ENCODE results near the gene TMEM232.

Gene TMEM232

GRCh38 chr5:110562191-110562590 lies 164.3 kb downstream of the TMEM232 start:
- H3K36me3 ChIP-seq, result no peaks in the 10 kb centered on the region
- no peak overlapping the region for H3K4me3 ChIP-seq (ENCODE audit: low read depth, low read length)
- H3K9me3 ChIP-seq, result no peaks in the 10 kb centered on the region
- no peaks in the 10 kb centered on the region for H3K27me3 ChIP-seq
- no peaks in the 10 kb centered on the region; the same call in 1 of the 2 replicates for H3K4me1 ChIP-seq
- no peak for TF ChIP-seq CTCF (IDR thresholded peaks at IDR 0.05; ENCODE audit: low read depth, low read length)
- DNase-seq, result no peak

GRCh38 chr5:110561510-110561909 lies 165.0 kb downstream of the TMEM232 start:
- no peaks in the 10 kb centered on the region for H3K36me3 ChIP-seq
- no peaks in the 10 kb centered on the region for H3K9me3 ChIP-seq
- H3K27me3 ChIP-seq, result no peaks in the 10 kb centered on the region
- H3K4me1 ChIP-seq, result no peaks in the 10 kb centered on the region; the same call in 1 of the 2 replicates
- TF ChIP-seq CTCF (IDR thresholded peaks at IDR 0.05; ENCODE audit: low read depth, low read length), result no peak
- no peak overlapping the region for H3K4me3 ChIP-seq (ENCODE audit: low read depth, low read length)
- DNase-seq, result no peak

- Histone ChIP-seq H3K4me1 (peaks cover 10% of the 10 kb centered on the region), H3K36me3 (no peaks in the 10 kb centered on the region), H3K4me3 (ENCODE audit: low read depth, low read length) (no peak overlapping the region), H3K27me3 (no peaks in the 10 kb centered on the region), H3K9me3 (no peaks in the 10 kb centered on the region)
- no peak for DNase-seq
- TF ChIP-seq CTCF (IDR thresholded peaks at IDR 0.05; ENCODE audit: low read depth, low read length), result no peak
These were observed 177.2 kb downstream of the TMEM232 start for GRCh38 chr5:110549301-110549700.

- no peak for TF ChIP-seq CTCF (IDR thresholded peaks at IDR 0.05; ENCODE audit: low read depth, low read length)
- H3K27me3 ChIP-seq, result no peaks in the 10 kb centered on the region
- no peaks in the 10 kb centered on the region for H3K9me3 ChIP-seq
- H3K36me3 ChIP-seq, result no peaks in the 10 kb centered on the region
- H3K4me3 ChIP-seq (ENCODE audit: low read depth, low read length), result no peak overlapping the region
- DNase-seq, result no peak
- peaks cover 10% of the 10 kb centered on the region for H3K4me1 ChIP-seq
These were observed 178.3 kb downstream of the TMEM232 start for GRCh38 chr5:110548171-110548570.

GRCh38 chr5:110547495-110547894 lies 179.0 kb downstream of the TMEM232 start:
- DNase-seq, result no peak

GRCh38 chr5:110545716-110546115 lies 180.8 kb downstream of the TMEM232 start:
- no peak for DNase-seq
- H3K9me3 ChIP-seq, result no peaks in the 10 kb centered on the region

More at GRCh38 chr5:110547495-110547894, 179.0 kb downstream of the TMEM232 start:
- H3K4me3 ChIP-seq (ENCODE audit: low read depth, low read length), result no peak overlapping the region
- no peaks in the 10 kb centered on the region for H3K36me3 ChIP-seq
- H3K9me3 ChIP-seq, result no peaks in the 10 kb centered on the region
- H3K4me1 ChIP-seq, result peaks cover 10% of the 10 kb centered on the region
- no peaks in the 10 kb centered on the region for H3K27me3 ChIP-seq
- no peak for TF ChIP-seq CTCF (IDR thresholded peaks at IDR 0.05; ENCODE audit: low read depth, low read length)

More at GRCh38 chr5:110545716-110546115, 180.8 kb downstream of the TMEM232 start:
- no peak for TF ChIP-seq CTCF (IDR thresholded peaks at IDR 0.05; ENCODE audit: low read depth, low read length)
- Histone ChIP-seq H3K36me3 (no peaks in the 10 kb centered on the region), H3K4me1 (peaks cover 10% of the 10 kb centered on the region), H3K4me3 (ENCODE audit: low read depth, low read length) (no peak overlapping the region), H3K27me3 (no peaks in the 10 kb centered on the region)

Data from BE2C (cell line).